ENCODE measurements around the gene GADD45A. TPM values are rescaled to one million over a fixed set of nuclear protein-coding genes. Genes with fewer than 3 reads are reported as not detected.

The GADD45A gene
- polyA plus RNA-seq, 1 donor (not counting 4 experiments of a cell fraction or from before 2014, with no cell fraction given): 151 TPM

GRCh38 chr1:67695963-67696362, 11.0 kb downstream of the GADD45A start:
- no peak overlapping the region for H3K27ac ChIP-seq (ENCODE audit: control insufficient read depth, insufficient read depth, low read length)
- no peak overlapping the region for H3K4me3 ChIP-seq (ENCODE audit: control insufficient read depth in 2 of 3, extremely low read depth in 1 of 3, insufficient read depth in 2 of 3, low read depth in 1 of 3, low read length in 3 of 3)
- dilution Hi-C loops (cut with MboI; ENCODE audit: extremely low pct_ligation_motif_present, low sequenced_read_pairs): loop anchor here (25.0 kb wide), 1 partner anchor 159 kb away; no protein-coding TSS in a partner anchor
- DNase-seq (ENCODE audit: low read depth, low spot score) (no peak), FAIRE-seq (no peak)
- peaks cover 1% of the 10 kb centered on the region for H3K4me1 ChIP-seq (ENCODE audit: control insufficient read depth, extremely low read depth, insufficient read depth, low read length)
- peaks cover 2 to 4% of the 10 kb centered on the region in 2 experiments for H3K36me3 ChIP-seq (ENCODE audit: control insufficient read depth in 2 of 2, extremely low read depth in 1 of 2, insufficient read depth in 2 of 2, low read length in 2 of 2)
- no peaks in the 10 kb centered on the region for H3K27me3 ChIP-seq (ENCODE audit: control insufficient read depth, extremely low read depth, insufficient read depth, low read length)
- TF ChIP-seq EZH2 (IDR thresholded peaks at IDR 0.05; ENCODE audit: low read length) (no peak), CTCF (optimal IDR thresholded peaks at IDR 0.05 in 1 of 3, IDR thresholded peaks at IDR 0.05 in 1 of 3, conservative IDR thresholded peaks at IDR 0.05 in 1 of 3; ENCODE audit: extremely low read depth in 1 of 3, insufficient read depth in 2 of 3, low read length in 3 of 3) (no peak)
- no peak overlapping the region for H3K4me2 ChIP-seq (ENCODE audit: control insufficient read depth, extremely low read depth, insufficient read depth, low read depth, low read length)
- H4K20me1 ChIP-seq (ENCODE audit: control insufficient read depth, extremely low read depth, insufficient read depth, low read length): no peaks in the 10 kb centered on the region
- no peaks in the 10 kb centered on the region for H3K9me1 ChIP-seq (ENCODE audit: control insufficient read depth, extremely low read depth, insufficient read depth, low read length)
- H2AFZ ChIP-seq (ENCODE audit: control insufficient read depth, low read length): no peak overlapping the region
- H3K9ac ChIP-seq (ENCODE audit: control insufficient read depth, extremely low read depth, insufficient read depth, low read length): no peak overlapping the region
- H3K9me3 ChIP-seq (ENCODE audit: control insufficient read depth, low read depth, low read length): no peaks in the 10 kb centered on the region
- H3K79me2 ChIP-seq (ENCODE audit: control insufficient read depth, insufficient read depth, low read length): no peaks in the 10 kb centered on the region

DNA sequence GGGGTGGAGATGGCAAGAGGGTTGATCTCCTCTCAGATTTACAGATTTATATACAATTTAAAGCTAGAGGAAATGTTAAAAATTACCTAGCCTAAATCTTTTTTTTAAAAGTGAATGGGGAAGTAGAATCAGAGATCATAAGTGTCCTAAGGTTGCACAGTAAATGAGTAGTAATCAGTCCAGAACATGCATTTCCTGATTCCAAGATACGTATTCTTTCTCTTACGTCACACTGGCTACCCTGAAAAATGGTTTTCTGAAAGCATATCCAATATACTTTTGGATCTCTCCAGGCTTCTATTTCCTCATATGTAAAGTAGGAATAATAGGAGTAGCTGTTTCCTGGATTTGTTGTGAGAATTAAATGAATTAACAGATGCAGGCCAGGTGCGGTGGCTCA, 11.7 kb downstream of the GADD45A start:
- Histone ChIP-seq H3K27ac (ENCODE audit: control insufficient read depth, insufficient read depth, low read length) (no peak overlapping the region), H4K20me1 (ENCODE audit: control insufficient read depth, extremely low read depth, insufficient read depth, low read length) (no peaks in the 10 kb centered on the region), H3K9me3 (ENCODE audit: control insufficient read depth, low read depth, low read length) (no peaks in the 10 kb centered on the region), H3K4me2 (ENCODE audit: control insufficient read depth, extremely low read depth, insufficient read depth, low read depth, low read length) (no peak overlapping the region), H3K27me3 (ENCODE audit: control insufficient read depth, extremely low read depth, insufficient read depth, low read length) (no peaks in the 10 kb centered on the region), H3K79me2 (ENCODE audit: control insufficient read depth, insufficient read depth, low read length) (no peaks in the 10 kb centered on the region), H3K4me3 (ENCODE audit: control insufficient read depth in 2 of 3, extremely low read depth in 1 of 3, insufficient read depth in 2 of 3, low read depth in 1 of 3, low read length in 3 of 3) (no peak overlapping the region), H3K4me1 (ENCODE audit: control insufficient read depth, extremely low read depth, insufficient read depth, low read length) (peaks cover 6% of the 10 kb centered on the region), H3K9ac (ENCODE audit: control insufficient read depth, extremely low read depth, insufficient read depth, low read length) (no peak overlapping the region), H2AFZ (ENCODE audit: control insufficient read depth, low read length) (no peak overlapping the region), H3K9me1 (ENCODE audit: control insufficient read depth, extremely low read depth, insufficient read depth, low read length) (no peaks in the 10 kb centered on the region), H3K36me3 (ENCODE audit: control insufficient read depth in 2 of 2, extremely low read depth in 1 of 2, insufficient read depth in 2 of 2, low read length in 2 of 2) (peaks cover 2 to 5% of the 10 kb centered on the region in 2 experiments)
- dilution Hi-C loops (cut with MboI; ENCODE audit: extremely low pct_ligation_motif_present, low sequenced_read_pairs): loop anchor here (25.0 kb wide), 1 partner anchor 159 kb away; no protein-coding TSS in a partner anchor
- FAIRE-seq (no peak), DNase-seq (ENCODE audit: low read depth, low spot score) (no peak)
- TF ChIP-seq EZH2 (IDR thresholded peaks at IDR 0.05; ENCODE audit: low read length) (no peak), CTCF (optimal IDR thresholded peaks at IDR 0.05 in 1 of 3, IDR thresholded peaks at IDR 0.05 in 1 of 3, conservative IDR thresholded peaks at IDR 0.05 in 1 of 3; ENCODE audit: extremely low read depth in 1 of 3, insufficient read depth in 2 of 3, low read length in 3 of 3) (no peak)

Data from keratinocyte (primary cell).